HCEC 1CT (cell line): ENCODE results near the gene ANO2.
"Not testable (repeated sequence)": the region's sequence is repeated elsewhere in the genome, so short reads cannot be mapped to it uniquely, and the experiment has no call there.

Experiments used
- DNase-seq: peaks from one replicate; pipeline ENCODE4 v3.0.0-alpha.2; 2017

The ANO2 gene

DNA sequence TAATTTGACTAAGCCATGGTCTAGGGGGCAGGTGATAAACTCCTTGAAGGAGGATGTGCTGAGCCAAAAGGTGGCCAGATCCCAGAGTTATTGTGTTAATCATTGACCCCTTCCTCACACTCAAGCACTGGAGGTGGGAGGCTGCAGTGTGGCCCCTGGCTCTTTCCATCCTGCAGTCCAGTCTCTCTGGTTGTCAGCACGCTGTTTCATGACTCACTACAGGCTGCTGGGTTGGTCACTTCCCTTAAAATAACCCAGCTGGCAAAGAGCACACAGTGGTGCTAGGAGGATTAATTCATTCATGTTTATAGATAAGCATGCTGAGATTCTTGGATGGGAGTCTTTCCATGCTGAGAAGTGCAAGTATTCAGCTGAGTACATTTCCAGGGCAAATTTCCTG, 228.9 kb downstream of the ANO2 start:
- no peak for DNase-seq

DNA sequence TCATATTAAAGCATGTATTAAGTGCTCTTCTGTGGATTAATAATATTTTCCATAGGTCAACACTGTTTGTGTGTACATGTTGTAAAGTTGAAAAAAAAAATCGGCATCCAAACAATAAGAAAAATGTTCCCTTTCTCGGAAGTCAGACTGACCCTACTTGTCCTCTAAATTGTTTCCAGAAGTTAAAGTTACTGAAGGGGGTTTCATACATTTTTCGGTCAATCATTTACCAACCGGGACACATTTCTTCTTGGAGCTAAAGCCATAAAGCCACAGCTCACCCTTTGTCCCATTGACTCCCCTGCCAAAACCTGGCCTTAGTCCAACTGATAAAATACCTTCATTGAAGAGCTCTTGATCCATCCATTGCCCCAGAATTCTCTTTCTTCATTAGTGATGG, 230.0 kb downstream of the ANO2 start:
- no peak for DNase-seq

DNA sequence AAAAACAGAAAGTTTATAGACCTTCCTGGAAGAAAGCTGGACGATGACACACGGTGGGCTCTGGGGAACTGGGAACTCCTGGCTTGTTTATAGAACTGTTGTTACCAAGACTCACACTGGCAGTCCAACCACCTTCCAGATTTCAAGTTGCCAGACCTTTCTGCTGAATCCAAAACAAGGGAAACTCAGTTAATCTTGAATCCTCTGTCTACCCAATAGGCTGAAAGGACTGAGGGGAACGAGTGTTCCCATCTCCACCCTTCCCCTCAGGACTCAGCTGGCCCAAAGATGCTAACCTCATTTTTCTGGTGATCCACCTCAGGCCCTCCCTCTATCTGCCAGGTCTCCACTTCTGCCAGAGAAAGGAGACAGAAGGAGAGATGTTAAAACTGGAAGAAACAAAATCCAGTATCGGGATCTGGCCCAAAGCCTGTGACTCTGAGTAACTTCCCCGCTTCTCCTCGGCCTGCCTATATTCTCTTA, 231.4 kb downstream of the ANO2 start:
- DNase-seq, result no peak

DNA sequence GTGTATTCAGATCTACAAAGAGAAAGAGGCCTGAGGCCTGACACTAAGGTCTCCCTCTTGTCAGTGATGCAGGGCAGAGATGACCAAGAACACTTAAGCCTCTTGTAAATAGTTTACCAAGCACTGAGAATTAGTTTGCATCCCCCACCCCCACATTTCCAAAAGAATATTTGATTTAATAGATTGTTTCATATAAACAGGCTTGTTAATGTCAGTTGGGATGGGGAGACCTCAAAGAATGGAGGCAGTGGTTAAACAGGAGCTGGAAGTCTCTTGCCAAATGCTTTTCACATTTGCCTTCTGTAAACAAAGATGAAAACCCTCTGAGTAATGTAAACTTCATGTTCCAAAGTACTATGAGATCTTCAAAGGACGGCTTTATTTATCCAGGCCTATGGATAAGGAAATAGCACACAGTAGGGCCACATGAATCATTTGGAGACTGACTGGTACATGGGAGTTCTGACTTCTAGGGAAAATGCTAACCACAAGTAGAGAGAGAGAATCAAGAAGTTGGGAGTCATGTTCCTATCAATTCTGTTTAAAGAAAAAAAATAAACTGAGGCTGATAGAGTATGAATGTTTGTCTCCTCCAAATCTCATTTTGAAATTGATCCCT, 234.7 kb downstream of the ANO2 start:
- no peak for DNase-seq

DNA sequence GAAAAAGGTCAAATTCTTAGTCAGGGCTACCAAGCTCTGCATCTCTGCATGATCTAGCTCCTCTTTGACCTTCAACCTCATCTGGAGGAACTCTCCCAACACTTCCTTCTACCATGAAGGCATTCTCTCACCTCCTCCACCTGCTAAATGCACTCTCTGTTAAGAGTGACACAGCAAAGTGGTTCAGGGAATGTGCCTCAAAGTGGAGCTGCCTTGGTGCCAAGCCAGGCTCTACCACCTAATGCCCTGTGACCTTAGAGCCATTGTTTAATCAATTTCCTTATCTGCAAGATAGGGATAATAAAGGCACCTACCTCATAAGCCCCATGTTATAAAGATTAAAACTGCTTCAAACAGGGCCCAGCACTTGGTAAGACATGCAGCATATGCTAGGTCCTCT, 236.7 kb downstream of the ANO2 start:
- no peak for DNase-seq

DNA sequence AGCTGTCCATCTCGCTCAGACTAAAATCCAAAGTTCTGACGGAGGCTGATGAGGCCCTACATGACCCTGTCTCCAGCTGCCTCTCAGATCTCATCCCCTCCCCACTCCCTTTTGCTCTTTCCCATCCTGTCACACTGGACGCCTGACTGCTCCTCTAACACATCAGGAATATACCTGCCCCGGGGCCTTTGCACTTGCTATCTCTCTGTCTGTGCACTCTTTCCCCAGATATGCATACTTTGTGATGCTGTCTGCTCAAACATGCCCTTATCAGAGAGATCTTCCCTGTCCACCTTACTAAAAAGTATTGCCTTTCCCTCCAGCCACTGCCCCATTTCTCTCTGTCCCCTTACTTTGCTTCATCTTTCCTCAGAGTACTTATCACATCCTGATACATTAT, 238.8 kb downstream of the ANO2 start:
- no peak for DNase-seq

DNA sequence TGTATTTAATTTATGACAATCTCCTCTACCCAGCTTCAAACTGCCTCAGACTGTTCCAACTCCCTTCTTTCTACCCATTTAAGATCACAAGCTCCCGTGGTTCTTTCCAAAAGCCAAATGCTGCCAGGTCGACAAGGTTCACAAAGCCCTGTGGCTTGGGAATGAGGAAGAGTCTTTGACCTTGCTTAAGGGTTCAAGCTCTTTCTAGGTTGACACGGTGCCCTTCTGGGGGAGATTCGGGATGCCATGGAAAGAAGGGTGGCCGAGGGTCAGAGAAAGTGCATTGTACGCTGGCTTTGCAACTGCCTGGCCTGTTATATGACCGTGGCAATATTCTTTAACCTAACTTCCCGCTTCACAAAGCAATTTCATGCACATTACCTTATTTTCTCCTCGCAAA, 239.3 kb downstream of the ANO2 start:
- no peak for DNase-seq

DNA sequence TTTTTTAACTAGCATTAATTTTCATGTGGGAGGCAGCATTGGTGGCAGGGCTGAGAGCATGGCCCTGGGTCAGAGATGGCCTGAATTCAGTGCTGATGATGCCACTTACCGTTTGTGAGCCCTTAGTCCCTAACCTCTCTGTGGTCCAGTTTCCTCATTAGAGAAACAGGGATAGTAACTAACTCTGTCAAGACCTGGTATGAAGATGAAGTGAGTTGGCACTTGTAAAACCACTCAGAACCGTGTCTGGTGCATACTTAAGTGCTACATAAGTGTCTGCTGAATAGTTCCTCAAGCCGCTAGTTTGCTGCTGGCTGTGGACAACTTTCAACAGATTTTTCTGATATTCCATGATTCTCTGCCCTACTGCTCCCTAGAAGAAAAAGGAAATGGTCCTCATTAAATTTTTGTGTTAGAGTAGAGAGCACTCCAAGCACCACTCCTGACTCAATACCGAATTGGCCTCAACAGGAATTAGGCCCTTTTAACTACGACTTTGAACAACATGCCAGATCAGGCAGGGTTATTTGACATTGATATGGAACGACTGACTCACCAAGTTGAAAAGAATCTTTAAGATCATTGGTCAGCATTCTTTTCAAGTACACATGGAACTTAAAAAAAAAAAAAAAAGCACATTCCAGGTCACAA, 250.2 kb downstream of the ANO2 start:
- DNase-seq, result no peak

DNA sequence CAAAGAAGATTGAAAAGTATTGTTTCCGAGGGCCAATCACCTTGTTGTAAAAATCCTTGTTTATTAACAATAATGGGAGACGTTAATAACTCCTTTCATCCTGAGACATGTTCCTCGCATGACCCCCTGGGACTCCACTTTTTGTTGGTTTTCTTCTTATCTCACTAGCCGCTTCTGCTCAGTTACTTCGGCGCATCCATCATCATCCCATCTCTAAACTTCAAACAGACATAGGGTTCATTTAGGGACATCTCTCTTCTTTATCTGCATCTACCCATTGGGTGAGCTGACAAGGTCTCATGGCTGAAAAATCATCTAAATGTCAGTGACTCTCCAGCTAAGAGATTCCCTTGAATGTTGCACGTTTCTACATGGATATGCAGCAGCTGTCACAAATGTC, 252.2 kb downstream of the ANO2 start:
- DNase-seq, result no peak

DNA sequence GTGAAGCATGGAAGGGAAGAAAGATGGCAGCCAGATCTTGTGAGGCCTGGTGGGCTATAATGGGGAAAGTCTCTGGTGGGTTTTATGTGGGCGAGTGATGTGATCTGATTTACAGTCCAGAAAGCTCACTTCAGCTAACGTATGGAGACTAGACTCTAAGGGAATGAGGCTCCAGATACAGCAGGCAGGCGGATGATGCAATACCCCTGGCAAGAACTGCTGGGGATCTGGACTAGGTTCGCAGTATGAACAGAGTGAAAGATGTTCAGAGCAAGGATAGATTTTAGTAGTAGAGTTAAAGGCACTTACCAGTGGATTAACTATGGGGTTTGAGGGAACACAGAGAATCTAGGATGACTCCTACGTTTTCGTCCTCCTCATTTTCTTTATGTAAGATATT, 253.1 kb downstream of the ANO2 start:
- DNase-seq, result no peak

DNA sequence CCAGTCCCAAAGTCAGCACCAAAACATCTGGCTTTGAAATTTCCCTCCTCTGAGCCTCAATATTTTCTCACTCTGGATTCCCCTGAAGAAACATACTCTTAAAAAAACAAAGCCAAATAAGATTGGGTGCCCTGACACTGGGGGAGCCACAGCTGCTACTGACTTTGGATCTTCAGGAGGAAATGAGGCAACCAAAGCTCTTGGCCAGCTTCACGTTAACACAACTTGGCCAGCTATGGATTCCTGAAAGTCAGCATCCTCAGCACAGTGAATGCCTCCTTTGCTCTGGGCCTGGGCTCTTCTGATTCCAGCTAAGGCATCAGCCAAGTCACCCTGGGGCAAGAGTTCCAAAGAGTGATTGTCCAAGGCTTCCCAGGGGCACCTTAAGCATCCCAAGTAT, 254.8 kb downstream of the ANO2 start:
- no peak for DNase-seq

DNA sequence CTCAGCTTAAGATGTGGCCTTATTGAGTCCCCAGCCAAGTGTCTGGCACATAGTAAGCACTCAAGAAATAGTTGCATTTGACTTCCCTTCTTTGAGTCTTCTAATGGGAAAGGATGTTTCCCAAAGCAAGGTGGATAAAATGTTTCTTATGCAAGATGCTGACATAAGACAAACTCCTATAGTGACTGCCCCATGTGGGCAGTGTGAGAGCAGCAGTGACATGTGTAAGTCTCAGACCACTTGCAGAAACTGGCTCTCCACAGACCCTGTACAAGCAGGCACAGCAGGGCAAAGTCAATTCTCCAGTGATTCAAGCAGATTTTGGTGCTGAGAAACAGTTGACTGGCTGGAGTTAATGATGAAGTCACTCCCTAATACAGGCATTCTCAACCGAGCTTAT, 255.3 kb downstream of the ANO2 start:
- DNase-seq, result no peak

DNA sequence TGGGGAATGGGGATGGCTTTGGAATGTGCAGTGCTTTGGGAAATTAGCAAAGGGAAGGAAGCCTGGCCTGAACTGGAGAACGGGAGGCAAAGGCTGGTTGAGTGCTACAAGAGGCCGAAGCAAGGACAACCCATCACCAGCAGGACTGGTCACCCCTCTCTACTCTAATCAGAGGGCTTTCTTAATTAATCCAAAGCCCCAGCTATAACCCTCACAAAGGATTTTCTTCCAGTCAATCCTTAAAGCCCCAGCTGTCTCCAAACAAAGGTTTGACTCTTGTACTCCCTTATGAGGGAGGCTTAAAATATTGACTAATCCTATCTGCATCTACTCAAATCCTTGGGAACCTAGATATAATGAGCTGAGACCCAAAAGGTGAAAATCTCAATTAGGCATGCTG, 256.8 kb downstream of the ANO2 start:
- DNase-seq, result no peak

DNA sequence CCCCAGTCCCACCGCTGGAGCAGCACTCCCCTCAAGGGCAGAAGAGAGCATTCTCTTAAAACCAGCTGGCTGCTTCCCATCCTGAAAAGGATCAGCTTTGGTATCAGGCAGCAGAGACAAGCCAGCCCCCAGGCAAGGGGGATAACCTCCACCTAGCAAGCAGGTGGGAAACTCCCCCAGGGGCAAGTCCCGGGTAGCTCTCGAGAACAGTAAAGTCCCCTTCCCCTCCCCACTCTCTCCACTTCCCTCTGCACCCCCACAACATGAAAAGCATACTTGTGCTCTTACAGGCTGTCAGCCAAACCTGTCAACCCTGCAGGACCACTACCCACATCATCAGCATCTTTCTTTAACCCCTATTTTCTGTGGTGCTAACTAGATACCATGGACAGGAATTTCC, 259.1 kb downstream of the ANO2 start:
- no peak for DNase-seq

DNA sequence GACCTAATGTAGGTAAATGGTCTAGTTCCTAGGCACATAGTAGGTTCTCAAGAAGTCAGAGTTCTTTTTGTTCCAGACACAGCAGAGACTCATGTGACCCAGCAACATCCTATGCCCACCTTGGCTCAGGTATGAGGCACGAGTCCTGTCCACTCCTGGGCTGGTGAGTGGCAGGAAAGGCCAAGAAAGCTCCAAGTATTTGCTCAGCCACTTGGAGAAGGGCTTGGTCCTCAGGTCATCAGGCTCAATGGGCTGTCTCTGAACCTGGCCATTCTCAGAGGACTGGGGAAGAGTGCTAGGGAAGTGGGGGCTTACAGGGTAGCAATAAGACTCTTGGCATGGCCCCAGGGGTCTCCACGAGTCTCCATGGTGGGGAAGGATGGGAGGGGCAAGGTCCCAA, 260.1 kb downstream of the ANO2 start:
- DNase-seq, result no peak

DNA sequence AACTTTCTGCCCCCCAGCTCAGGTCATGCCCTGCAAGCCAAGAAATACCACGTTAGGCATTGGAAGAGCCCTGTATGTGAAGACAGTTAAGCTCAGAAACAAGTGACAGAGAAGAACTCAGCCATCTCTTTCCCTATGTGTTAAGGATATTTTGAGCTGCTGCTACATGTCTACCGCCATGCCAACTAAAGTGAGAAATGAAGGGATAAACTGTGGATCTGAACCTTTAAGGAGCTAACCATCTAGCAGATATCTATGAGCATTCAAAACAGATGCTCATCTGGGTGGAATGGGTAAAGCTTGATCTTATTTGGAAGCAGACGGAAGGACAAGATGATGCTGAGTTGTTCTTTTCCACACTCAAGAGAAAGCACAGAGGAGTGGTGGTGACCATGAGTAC, 262.5 kb downstream of the ANO2 start:
- no peak for DNase-seq

DNA sequence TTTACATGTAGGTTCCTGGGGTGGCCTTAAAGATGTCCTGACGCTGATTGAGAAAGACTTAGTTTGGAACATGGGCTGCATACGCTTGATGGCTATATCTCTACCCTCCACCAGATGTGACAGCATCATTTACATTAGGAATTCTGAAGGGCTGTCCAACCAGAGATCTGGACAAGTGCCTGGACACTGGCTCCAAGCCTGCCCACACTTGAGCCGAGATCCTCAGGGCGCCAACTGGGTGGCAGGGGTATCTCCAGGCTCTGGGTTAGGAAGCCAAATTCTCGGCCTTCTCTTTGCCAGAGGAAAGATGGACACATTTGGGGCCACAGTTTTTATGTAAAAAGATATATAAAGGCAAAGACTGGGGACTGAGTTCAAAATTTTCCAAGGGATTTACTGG, 266.9 kb downstream of the ANO2 start:
- no peak for DNase-seq

DNA sequence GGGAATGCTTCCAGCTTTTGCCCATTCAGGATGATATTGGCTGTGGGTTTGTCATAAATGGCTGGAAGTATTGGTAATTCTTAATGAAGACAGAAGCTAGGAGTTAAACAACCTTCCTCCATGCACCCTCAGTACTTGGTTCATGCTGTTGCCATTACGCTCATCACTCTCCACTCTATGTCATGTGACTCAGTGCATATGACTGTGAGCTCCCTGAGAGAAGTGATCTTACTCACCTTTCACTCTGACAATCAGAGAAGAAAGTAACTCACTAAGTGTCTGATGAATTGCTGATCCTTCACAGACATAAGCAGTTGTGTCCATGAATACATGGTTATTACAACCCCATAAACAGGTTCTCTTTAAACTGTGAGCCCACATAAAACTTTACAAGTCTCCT, 275.4 kb downstream of the ANO2 start:
- not testable (repeated sequence) for DNase-seq

DNA sequence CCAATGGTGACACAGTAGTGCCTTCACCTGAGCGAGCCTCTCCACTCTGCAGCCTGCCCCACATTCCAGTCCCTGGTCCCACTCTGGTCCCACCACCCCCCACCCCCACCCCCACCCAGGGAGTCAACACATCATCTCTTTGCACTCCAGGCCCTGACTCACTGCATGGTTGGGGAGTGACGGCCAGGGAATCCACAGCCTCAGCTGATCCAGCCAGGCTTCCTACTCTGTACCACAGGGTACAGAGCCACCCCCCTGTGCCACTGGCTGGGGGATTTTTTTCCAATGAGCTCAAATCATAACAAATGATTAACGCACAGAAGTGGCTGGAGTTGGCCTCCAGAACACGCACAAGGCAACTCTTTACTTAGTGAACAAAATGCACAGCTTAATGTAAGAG, 279.4 kb downstream of the ANO2 start:
- no peak for DNase-seq

DNA sequence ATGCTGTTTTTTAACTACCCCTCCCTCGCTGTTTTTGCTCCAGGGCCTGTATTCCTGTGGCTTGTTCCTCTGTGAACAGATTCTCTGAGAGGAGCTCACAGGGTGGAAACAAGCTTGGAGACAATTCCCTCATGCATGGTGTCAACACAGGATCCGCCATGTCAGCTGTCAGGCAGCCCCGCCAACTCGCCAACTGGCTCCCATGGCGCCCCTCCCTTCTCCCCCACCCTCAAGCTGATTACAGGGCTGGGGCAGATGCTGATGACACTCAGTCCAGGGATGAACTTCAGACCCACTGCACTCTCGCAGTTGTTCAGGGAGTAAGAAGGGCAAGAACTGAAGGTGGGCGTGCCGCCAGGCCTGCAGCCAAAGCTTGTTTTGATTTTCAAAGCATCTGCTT, 283.2 kb downstream of the ANO2 start:
- no peak for DNase-seq

DNA sequence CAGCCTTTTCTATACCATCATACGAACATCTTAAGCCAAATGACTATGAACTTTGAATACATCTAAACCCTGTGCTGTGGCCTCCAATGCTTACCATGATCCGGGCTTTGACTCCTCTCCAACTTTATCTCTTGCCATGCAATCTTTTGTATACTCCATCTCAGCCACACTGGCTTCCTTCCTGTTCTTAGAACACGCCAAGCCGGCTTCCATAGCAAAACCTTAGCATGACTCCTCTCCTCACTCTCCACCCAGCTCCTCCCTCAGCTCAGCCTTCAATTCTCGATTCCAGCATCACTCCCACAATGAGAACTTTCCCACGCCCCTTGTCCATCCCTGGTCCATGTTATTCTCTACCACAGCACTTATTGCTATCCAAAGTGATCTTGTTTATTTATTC, 284.8 kb downstream of the ANO2 start:
- no peak for DNase-seq

DNA sequence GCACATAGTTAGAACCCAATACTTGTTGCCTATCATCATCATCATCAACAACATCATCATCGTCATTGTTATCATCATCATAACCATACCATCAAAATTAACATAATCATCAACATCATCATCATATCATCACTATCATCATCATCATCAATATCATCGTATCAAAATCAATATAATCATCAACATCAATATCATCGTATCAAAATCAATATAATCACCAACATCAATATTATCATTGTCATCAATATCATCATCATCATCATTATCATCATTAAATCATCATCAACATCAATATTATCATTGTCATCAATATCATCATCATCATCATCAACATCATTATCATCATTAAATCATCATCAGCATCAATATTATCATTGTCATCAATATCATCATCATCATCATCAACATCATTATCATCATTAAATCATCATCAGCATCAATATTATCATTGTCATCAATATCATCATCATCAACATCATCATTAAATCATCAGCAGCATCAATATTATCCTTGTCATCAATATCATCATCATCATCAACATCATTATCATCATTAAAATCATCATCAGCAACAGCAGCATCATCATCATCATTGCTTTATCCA, 286.6 kb downstream of the ANO2 start:
- DNase-seq, result not testable (repeated sequence)

DNA sequence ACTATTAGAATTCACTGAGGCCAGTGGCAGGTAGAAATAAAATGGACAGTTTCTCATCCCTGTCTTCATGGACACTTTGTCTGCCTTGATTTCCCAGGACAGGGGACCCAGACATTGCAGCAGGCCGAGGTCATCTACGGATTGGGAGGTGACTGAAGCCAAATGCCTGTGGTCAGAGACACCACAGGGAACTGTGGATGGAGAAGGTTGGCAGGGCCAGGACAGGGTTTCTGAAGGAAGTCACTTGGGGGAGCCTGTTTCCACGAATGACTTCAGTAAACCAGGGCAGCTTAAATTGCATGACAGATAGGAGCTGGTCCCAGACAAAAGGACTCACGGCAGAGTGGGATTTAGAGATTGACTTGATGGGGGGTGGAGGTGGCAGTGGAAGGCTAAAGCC, 288.2 kb downstream of the ANO2 start:
- no peak for DNase-seq

DNA sequence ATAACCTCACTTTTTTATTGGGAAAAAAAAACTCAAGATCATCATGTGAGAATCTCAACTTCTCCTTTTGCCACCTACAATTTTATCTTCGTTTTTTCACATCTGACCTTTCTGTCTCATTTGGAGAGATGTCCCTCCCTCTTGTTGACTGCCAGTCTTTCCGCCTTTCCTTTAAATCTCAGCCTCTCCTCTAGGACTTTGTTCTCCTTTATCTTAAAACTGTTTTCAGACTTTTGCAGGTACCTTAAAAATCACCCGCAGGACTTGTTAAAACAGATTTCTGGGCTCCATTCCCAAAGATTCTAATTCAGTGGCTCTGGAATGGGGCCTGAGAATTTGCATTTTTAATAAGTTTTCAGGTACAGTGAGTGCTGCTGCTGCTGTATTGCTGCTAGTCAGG, 289.9 kb downstream of the ANO2 start:
- no peak for DNase-seq

DNA sequence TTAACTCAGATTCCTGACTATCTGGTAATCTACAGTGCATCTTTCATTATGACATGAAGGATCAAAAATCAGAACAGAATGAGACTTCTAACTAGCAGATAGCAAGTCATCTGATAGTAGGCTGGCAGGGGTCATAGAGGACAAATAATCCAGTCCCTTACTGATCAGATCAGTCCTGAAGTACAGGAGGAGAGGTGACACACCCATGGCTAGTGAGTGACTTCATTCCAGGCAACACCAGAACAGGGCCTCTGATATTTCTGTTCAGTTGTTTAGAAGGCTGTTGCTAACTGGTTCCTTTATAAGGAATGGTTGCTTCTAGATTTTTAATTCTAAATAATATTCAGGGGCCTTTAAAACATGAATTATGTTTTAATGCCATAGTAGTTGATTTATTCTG, 291.0 kb downstream of the ANO2 start:
- no peak for DNase-seq
